Trophoblast cell (in vitro differentiated cells and primary cell): Measurements from ENCODE around the gene ANTXR1.

Experiments used
- DNase-seq, 2 donors: peaks; one replicate each; pipeline ENCODE4 v3.0.0-alpha.2; 2016
- H2AFZ ChIP-seq: 2 replicates; pipeline ENCODE4 v1.6.1; 2013; ENCODE audit warnings: low read length, moderate library complexity, mild to moderate bottlenecking; ENCODE audit not compliant: insufficient read depth, poor library complexity
- H2AK5ac ChIP-seq: 2 replicates; pipeline ENCODE4 v1.6.1; 2013; ENCODE audit warnings: mild to moderate bottlenecking, low read length
- H2BK120ac ChIP-seq: 2 replicates; pipeline ENCODE4 v1.6.1; 2013; ENCODE audit warnings: low read length, mild to moderate bottlenecking, moderate library complexity; ENCODE audit not compliant: insufficient read depth, poor library complexity
- H2BK12ac ChIP-seq: 2 replicates; pipeline ENCODE4 v1.6.1; 2013; ENCODE audit warnings: mild to moderate bottlenecking, low read length, moderate library complexity
- H2BK5ac ChIP-seq: 2 replicates; pipeline ENCODE4 v1.6.1; 2013; ENCODE audit warnings: low read length, low read depth, moderate library complexity, mild to moderate bottlenecking; ENCODE audit not compliant: poor library complexity
- H3K14ac ChIP-seq: 2 replicates; pipeline ENCODE4 v1.6.1; 2013; ENCODE audit warnings: mild to moderate bottlenecking, low read length
- H3K18ac ChIP-seq: 2 replicates; pipeline ENCODE4 v1.6.1; 2013; ENCODE audit warnings: mild to moderate bottlenecking, low read length
- H3K23ac ChIP-seq: 2 replicates; pipeline ENCODE4 v1.6.1; 2013; ENCODE audit warnings: low read length
- H3K27ac ChIP-seq: 2 replicates; pipeline ENCODE4 v1.5.1; 2013; ENCODE audit warnings: low read depth, mild to moderate bottlenecking, inconsistent platforms, low read length, moderate library complexity
- H3K27me3 ChIP-seq: 2 replicates; pipeline ENCODE4 v1.6.1; 2013; ENCODE audit warnings: inconsistent platforms, mild to moderate bottlenecking, low read length, moderate library complexity; ENCODE audit not compliant: insufficient read depth
- H3K36me3 ChIP-seq, 2 experiments: 1 replicate in 1 of 2; 2 replicates in 1 of 2; pipeline ENCODE4 v1.6.1; 2013; ENCODE audit warnings: low read length in 2 of 2, mild to moderate bottlenecking in 2 of 2, moderate library complexity in 1 of 2; ENCODE audit not compliant: insufficient read depth in 2 of 2, control insufficient read depth in 1 of 2
- H3K4ac ChIP-seq: 2 replicates; pipeline ENCODE4 v1.6.1; 2013; ENCODE audit warnings: low read depth, mild to moderate bottlenecking, low read length, moderate library complexity
- H3K4me1 ChIP-seq, 2 experiments: 1 replicate in 1 of 2; 2 replicates in 1 of 2; pipeline ENCODE4 v1.6.1; 2013; ENCODE audit warnings: low read length in 2 of 2, mild to moderate bottlenecking in 2 of 2, moderate library complexity in 1 of 2; ENCODE audit not compliant: insufficient read depth in 2 of 2, control insufficient read depth in 1 of 2
- H3K4me2 ChIP-seq: 2 replicates; pipeline ENCODE4 v1.6.1; 2013; ENCODE audit warnings: inconsistent platforms, mild to moderate bottlenecking, low read length, moderate library complexity
- H3K4me3 ChIP-seq: 2 replicates; pipeline ENCODE4 v1.5.1; 2013; ENCODE audit warnings: mild to moderate bottlenecking, low read depth, low read length, inconsistent platforms
- H3K79me1 ChIP-seq: one replicate; pipeline ENCODE4 v1.6.1; 2013; ENCODE audit warnings: low read length
- H3K79me2 ChIP-seq: 2 replicates; pipeline ENCODE4 v1.6.1; 2013; ENCODE audit warnings: low read length, mild to moderate bottlenecking; ENCODE audit not compliant: control insufficient read depth, insufficient read depth, poor library complexity
- H3K9ac ChIP-seq: 2 replicates; pipeline ENCODE4 v1.6.1; 2013; ENCODE audit warnings: mild to moderate bottlenecking, low read length
- H3K9me3 ChIP-seq: 2 replicates; pipeline ENCODE4 v1.6.1; 2013; ENCODE audit warnings: low read depth, mild to moderate bottlenecking, control low read depth, inconsistent platforms, low read length; ENCODE audit not compliant: insufficient read depth
- H4K12ac ChIP-seq: 2 replicates; pipeline ENCODE4 v1.6.1; 2013; ENCODE audit warnings: low read depth, mild to moderate bottlenecking, low read length, moderate library complexity
- H4K8ac ChIP-seq: 2 replicates; pipeline ENCODE4 v1.6.1; 2013; ENCODE audit warnings: low read depth, mild to moderate bottlenecking, low read length, moderate library complexity
- H4K91ac ChIP-seq: one replicate; pipeline ENCODE4 v1.6.1; 2013; ENCODE audit warnings: low read depth, mild to moderate bottlenecking, low read length, moderate library complexity
- WGBS: extraction: QIAGEN DNeasy Blood & Tissue Kit; methylation state at CpG from one replicate; pipeline ENCODE4 v1.1.7; 2013; ENCODE audit warnings: missing lambda C conversion rate; ENCODE audit not compliant: insufficient read length, insufficient coverage; ENCODE audit errors: extremely low coverage; 5-methylcytosine and 5-hydroxymethylcytosine counted together

The ANTXR1 gene

GRCh38 chr2:69126341-69126740, 113.4 kb downstream of the ANTXR1 start:
- no peak overlapping the region for H2BK120ac ChIP-seq
- H3K14ac ChIP-seq, result no peak overlapping the region
- no peaks in the 10 kb centered on the region for H3K9me3 ChIP-seq
- H4K8ac ChIP-seq, result no peak overlapping the region
- no peak overlapping the region for H3K4me3 ChIP-seq
- H3K9ac ChIP-seq, result no peak overlapping the region
- no peak overlapping the region for H3K4ac ChIP-seq
- no peak overlapping the region for H4K12ac ChIP-seq
- no peak overlapping the region for H2AFZ ChIP-seq
- H3K79me2 ChIP-seq, result no peaks in the 10 kb centered on the region
- no peak overlapping the region for H4K91ac ChIP-seq
- no peak overlapping the region for H2AK5ac ChIP-seq
- H3K27ac ChIP-seq, result no peak overlapping the region
- H3K4me1 ChIP-seq, result no peaks in the 10 kb centered on the region
- H3K23ac ChIP-seq, result no peak overlapping the region
- H3K79me1 ChIP-seq, result no peaks in the 10 kb centered on the region
- no peak overlapping the region for H2BK12ac ChIP-seq
- peaks cover 4 to 8% of the 10 kb centered on the region in 2 experiments for H3K36me3 ChIP-seq
- H2BK5ac ChIP-seq, result no peak overlapping the region
- DNase-seq, result no peak
- no peaks in the 10 kb centered on the region for H3K27me3 ChIP-seq
- no peak overlapping the region for H3K4me2 ChIP-seq
- no peak overlapping the region for H3K18ac ChIP-seq

- no peak overlapping the region for H3K4me3 ChIP-seq
- H4K8ac ChIP-seq, result no peak overlapping the region
- H3K79me1 ChIP-seq, result no peaks in the 10 kb centered on the region
- H3K27ac ChIP-seq, result no peak overlapping the region
- H3K4ac ChIP-seq, result no peak overlapping the region
- H3K23ac ChIP-seq, result no peak overlapping the region
- WGBS, result no CpG with 5 or more reads among the region's 6 CpGs
- no peak for DNase-seq
- no peak overlapping the region for H3K18ac ChIP-seq
- no peak overlapping the region for H4K91ac ChIP-seq
- H3K9ac ChIP-seq, result no peak overlapping the region
- H3K4me1 ChIP-seq, result peaks cover 0 to 3% of the 10 kb centered on the region in 2 experiments
- H3K14ac ChIP-seq, result no peak overlapping the region
- no peak overlapping the region for H2BK12ac ChIP-seq
- H2BK5ac ChIP-seq, result no peak overlapping the region
- no peaks in the 10 kb centered on the region for H3K79me2 ChIP-seq
- no peak overlapping the region for H2AFZ ChIP-seq
- H3K36me3 ChIP-seq, result no peaks in the 10 kb centered on the region
- no peak overlapping the region for H4K12ac ChIP-seq
- no peak overlapping the region for H3K4me2 ChIP-seq
- no peaks in the 10 kb centered on the region for H3K27me3 ChIP-seq
- H2AK5ac ChIP-seq, result no peak overlapping the region
- H3K9me3 ChIP-seq, result no peaks in the 10 kb centered on the region
- H2BK120ac ChIP-seq, result no peak overlapping the region
These were observed 118.5 kb downstream of the ANTXR1 start for GRCh38 chr2:69131452-69131851.

GRCh38 chr2:69131983-69132675, 119.2 kb downstream of the ANTXR1 start:
- Histone ChIP-seq H3K27ac (no peak overlapping the region), H3K79me1 (no peaks in the 10 kb centered on the region), H4K12ac (no peak overlapping the region), H3K23ac (no peak overlapping the region), H3K4me3 (no peak overlapping the region), H3K9me3 (no peaks in the 10 kb centered on the region), H2BK12ac (no peak overlapping the region), H3K79me2 (no peaks in the 10 kb centered on the region), H3K18ac (no peak overlapping the region), H4K91ac (no peak overlapping the region), H4K8ac (no peak overlapping the region), H2AK5ac (no peak overlapping the region), H3K14ac (no peak overlapping the region), H3K27me3 (no peaks in the 10 kb centered on the region), H2BK5ac (no peak overlapping the region), H2AFZ (no peak overlapping the region), H2BK120ac (no peak overlapping the region), H3K4me1 (peaks cover 0 to 3% of the 10 kb centered on the region in 2 experiments), H3K9ac (no peak overlapping the region), H3K36me3 (no peaks in the 10 kb centered on the region), H3K4me2 (no peak overlapping the region), H3K4ac (no peak overlapping the region)
- no peak for DNase-seq
- WGBS, result no CpG with 5 or more reads among the region's 4 CpGs

GRCh38 chr2:69132960-69133590, 120.1 kb downstream of the ANTXR1 start:
- no peak overlapping the region for H4K8ac ChIP-seq
- H3K27ac ChIP-seq, result no peak overlapping the region
- DNase-seq, result peak in 1 of 2 donors; percentile 22
- no peak overlapping the region for H2BK12ac ChIP-seq
- H2BK5ac ChIP-seq, result no peak overlapping the region
- H3K9ac ChIP-seq, result no peak overlapping the region
- H3K36me3 ChIP-seq, result no peaks in the 10 kb centered on the region
- no peaks in the 10 kb centered on the region for H3K9me3 ChIP-seq
- no peak overlapping the region for H3K23ac ChIP-seq
- no peaks in the 10 kb centered on the region for H3K27me3 ChIP-seq
- no peak overlapping the region for H3K18ac ChIP-seq
- H3K4me3 ChIP-seq, result no peak overlapping the region
- H4K12ac ChIP-seq, result no peak overlapping the region
- H3K4me1 ChIP-seq, result peaks cover 0 to 3% of the 10 kb centered on the region in 2 experiments
- no peaks in the 10 kb centered on the region for H3K79me2 ChIP-seq
- H2AK5ac ChIP-seq, result no peak overlapping the region
- no peak overlapping the region for H2AFZ ChIP-seq
- peaks cover 2% of the 10 kb centered on the region for H3K79me1 ChIP-seq
- H2BK120ac ChIP-seq, result no peak overlapping the region
- no peak overlapping the region for H4K91ac ChIP-seq
- H3K4me2 ChIP-seq, result no peak overlapping the region
- no peak overlapping the region for H3K14ac ChIP-seq
- no peak overlapping the region for H3K4ac ChIP-seq
- 100% methylated on average over 2 of the region's 6 CpGs for WGBS
